ENCODE data around the gene NAPA. TPM values are rescaled to one million over a fixed set of nuclear protein-coding genes. Genes with fewer than 3 reads are reported as not detected.
A peak's percentile ranks its signal among the peaks of the same experiment; 100 is the strongest.

NAPA gene
- total and polyA plus RNA-seq, 9 donors, result 59.4 to 101 (median 95.0) TPM

DNA sequence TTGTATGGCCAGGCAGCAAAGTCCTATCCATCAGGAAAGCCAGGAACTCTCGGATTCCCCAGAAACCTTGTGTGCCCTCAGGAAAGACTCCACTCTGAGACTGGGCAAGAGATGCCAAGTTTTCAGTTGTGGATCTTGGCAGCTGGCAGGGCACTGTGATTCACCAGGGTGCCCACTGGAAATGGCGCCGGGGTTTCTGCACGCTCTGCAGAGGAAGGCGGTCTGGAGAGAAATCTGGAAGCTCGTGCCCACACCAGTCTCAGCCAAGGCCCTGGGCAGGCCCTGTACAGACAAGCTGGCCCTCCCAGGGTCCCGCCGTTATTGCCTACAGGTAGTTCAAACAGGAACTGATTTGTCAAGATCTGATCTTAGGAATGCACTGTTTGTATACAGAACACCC lies 4.9 kb downstream of the NAPA start:
- Histone ChIP-seq H3K4me1 (ENCODE audit: insufficient read depth) (peaks cover 44% of the 10 kb centered on the region), H3K36me3 (no peaks in the 10 kb centered on the region), H3K27ac (peak overlapping the region in 1 of 2 donors; percentile 56), H3K9me3 (no peaks in the 10 kb centered on the region), H3K4me3 (no peak overlapping the region), H3K27me3 (no peaks in the 10 kb centered on the region)
- WGBS, 3 donors, result 56 to 76% (median 65%) methylated on average over 4 to 8 of the region's 8 CpGs
- TF ChIP-seq, protein P1, sequence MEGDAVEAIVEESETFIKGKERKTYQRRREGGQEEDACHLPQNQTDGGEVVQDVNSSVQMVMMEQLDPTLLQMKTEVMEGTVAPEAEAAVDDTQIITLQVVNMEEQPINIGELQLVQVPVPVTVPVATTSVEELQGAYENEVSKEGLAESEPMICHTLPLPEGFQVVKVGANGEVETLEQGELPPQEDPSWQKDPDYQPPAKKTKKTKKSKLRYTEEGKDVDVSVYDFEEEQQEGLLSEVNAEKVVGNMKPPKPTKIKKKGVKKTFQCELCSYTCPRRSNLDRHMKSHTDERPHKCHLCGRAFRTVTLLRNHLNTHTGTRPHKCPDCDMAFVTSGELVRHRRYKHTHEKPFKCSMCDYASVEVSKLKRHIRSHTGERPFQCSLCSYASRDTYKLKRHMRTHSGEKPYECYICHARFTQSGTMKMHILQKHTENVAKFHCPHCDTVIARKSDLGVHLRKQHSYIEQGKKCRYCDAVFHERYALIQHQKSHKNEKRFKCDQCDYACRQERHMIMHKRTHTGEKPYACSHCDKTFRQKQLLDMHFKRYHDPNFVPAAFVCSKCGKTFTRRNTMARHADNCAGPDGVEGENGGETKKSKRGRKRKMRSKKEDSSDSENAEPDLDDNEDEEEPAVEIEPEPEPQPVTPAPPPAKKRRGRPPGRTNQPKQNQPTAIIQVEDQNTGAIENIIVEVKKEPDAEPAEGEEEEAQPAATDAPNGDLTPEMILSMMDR (IDR thresholded peaks at IDR 0.05), result no peak
- TF ChIP-seq EP300 (IDR thresholded peaks at IDR 0.05), result no peak
- no peak for TF ChIP-seq POLR2A (IDR thresholded peaks at IDR 0.05)
- intact Hi-C loops (cut with DNase I), result loop anchor here in 3 of 4 donors (10.0 kb wide), 5 partner anchors 75 to 265 kb away; partner anchors contain the start of genes BICRA (in 2 of the 3) and SELENOW (in 1 of the 3)
- DNase-seq, result no peak

DNA sequence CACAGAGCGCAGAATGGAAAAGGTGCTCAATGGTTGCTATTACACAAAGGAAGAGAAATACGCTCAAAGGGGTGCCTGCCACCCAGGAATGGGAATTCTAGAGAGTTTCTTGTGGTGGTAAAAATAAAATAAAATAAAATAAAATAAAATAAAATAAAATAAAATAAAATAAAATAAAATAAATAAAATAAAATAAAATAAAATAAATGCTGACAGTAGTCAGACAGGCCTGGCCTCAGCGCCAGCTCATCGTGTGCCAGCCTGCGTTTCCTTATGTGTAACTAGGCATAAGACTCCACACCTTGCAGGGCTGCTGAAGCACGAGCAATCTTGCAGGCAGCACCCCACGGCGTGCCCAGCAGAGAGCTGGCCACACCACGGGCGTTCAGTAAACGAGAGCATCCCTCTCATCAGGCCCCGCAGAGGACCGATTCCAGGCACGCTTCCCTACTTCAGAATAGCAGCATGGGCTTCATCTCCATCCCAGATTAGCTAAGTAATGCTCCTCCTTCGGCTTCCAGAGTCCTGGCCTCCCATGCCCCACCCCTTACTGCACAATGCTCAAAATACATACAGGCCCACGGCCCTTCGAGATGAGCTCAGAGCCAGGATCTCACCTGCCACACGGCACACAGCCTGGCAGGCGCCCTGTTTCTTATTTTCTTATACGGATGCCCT lies 5.6 kb downstream of the NAPA start:
- no peak overlapping the region for H3K4me3 ChIP-seq
- TF ChIP-seq, protein P1 (IDR thresholded peaks at IDR 0.05), result no peak
- no peak for TF ChIP-seq EP300 (IDR thresholded peaks at IDR 0.05)
- H3K4me1 ChIP-seq (ENCODE audit: insufficient read depth), result peaks cover 44% of the 10 kb centered on the region
- no peak for DNase-seq
- no peaks in the 10 kb centered on the region for H3K9me3 ChIP-seq
- no peak overlapping the region for H3K27ac ChIP-seq
- intact Hi-C loops (cut with DNase I), result no loop called here
- H3K36me3 ChIP-seq, result no peaks in the 10 kb centered on the region
- WGBS, 3 donors, result 76 to 86% (median 84%) methylated on average over 20 of the region's 20 CpGs
- H3K27me3 ChIP-seq, result no peaks in the 10 kb centered on the region

- 89 to 96% (median 91%) methylated on average over 5 of the region's 5 CpGs for WGBS, 3 donors
- H3K27me3 ChIP-seq, result no peaks in the 10 kb centered on the region
- no peaks in the 10 kb centered on the region for H3K36me3 ChIP-seq
- intact Hi-C loops (cut with DNase I), result no loop called here
- H3K4me3 ChIP-seq, result no peak overlapping the region
- H3K9me3 ChIP-seq, result no peaks in the 10 kb centered on the region
- no peak for TF ChIP-seq EP300 (IDR thresholded peaks at IDR 0.05)
- DNase-seq, result no peak
- no peak overlapping the region for H3K27ac ChIP-seq
- peaks cover 44% of the 10 kb centered on the region for H3K4me1 ChIP-seq (ENCODE audit: insufficient read depth)
These were observed 6.1 kb downstream of the NAPA start for GRCh38 chr19:47508721-47509120.

GRCh38 chr19:47507924-47508553 lies 6.8 kb downstream of the NAPA start:
- WGBS, 3 donors, result 78 to 81% (median 79%) methylated on average over 11 of the region's 11 CpGs
- no peak overlapping the region for H3K27ac ChIP-seq
- DNase-seq, result no peak
- TF ChIP-seq POLR2A (IDR thresholded peaks at IDR 0.05), result no peak
- TF ChIP-seq, protein P1 (IDR thresholded peaks at IDR 0.05), result no peak
- TF ChIP-seq EP300 (IDR thresholded peaks at IDR 0.05), result no peak
- H3K4me3 ChIP-seq, result no peak overlapping the region
- intact Hi-C loops (cut with DNase I), result no loop called here
- no peaks in the 10 kb centered on the region for H3K36me3 ChIP-seq
- no peaks in the 10 kb centered on the region for H3K9me3 ChIP-seq
- peaks cover 38% of the 10 kb centered on the region for H3K4me1 ChIP-seq (ENCODE audit: insufficient read depth)
- H3K27me3 ChIP-seq, result no peaks in the 10 kb centered on the region

DNA sequence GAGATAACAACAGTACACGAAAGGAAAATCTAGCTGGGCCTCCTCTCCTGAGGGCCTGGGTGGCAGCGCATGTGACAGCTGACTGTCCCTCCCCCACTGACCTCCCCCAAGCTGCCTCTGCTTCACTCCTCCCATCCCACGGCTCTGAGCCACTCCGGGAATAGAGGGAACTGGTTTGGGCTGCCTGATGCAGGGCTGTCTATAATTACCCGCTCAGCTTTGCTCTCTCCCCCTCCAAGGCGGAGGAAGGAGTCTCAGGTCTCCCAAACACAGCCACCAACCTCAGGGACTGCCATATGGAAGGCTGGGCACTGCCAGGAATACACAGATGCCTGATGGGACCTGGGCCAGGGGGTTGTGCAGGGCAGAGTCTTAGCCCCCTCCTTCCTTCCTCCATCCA lies 7.9 kb downstream of the NAPA start:
- no peak for DNase-seq
- Histone ChIP-seq H3K4me1 (ENCODE audit: insufficient read depth) (peaks cover 30% of the 10 kb centered on the region), H3K36me3 (no peaks in the 10 kb centered on the region), H3K27ac (no peak overlapping the region), H3K27me3 (no peaks in the 10 kb centered on the region), H3K9me3 (no peaks in the 10 kb centered on the region), H3K4me3 (no peak overlapping the region)
- TF ChIP-seq, protein P1 (IDR thresholded peaks at IDR 0.05), result no peak
- TF ChIP-seq EP300 (IDR thresholded peaks at IDR 0.05), result no peak
- no peak for TF ChIP-seq POLR2A (IDR thresholded peaks at IDR 0.05)
- intact Hi-C loops (cut with DNase I), result no loop called here
- 55 to 64% (median 62%) methylated on average over 6 of the region's 6 CpGs for WGBS, 3 donors

All from ovary (tissue), 9 donors.